Uterus (tissue), 4 donors: ENCODE measurements around the gene S100A13. TPM values are rescaled to one million over a fixed set of nuclear protein-coding genes. Genes with fewer than 3 reads are reported as not detected.
"Not testable (repeated sequence)": the region's sequence is repeated elsewhere in the genome, so short reads cannot be mapped to it uniquely, and the experiment has no call there.

Source experiments
- DNase-seq, 2 donors: peaks; one replicate each; pipeline ENCODE4 v3.0.0-alpha.2; 2019 to 2020
- H3K27ac ChIP-seq, 2 donors: fragments of 200-600 bp; sonication (generic); 1 replicate in 1 of 2; 2 replicates in 1 of 2; pipeline ENCODE4 v1.5.1; 2016 to 2018
- H3K27me3 ChIP-seq, 2 donors: fragments of 200-600 bp; sonication (generic); one replicate each; pipeline ENCODE4 v1.5.1; 2018 to 2019; ENCODE audit warnings: control low read depth in 1 of 2
- H3K36me3 ChIP-seq, 2 donors: fragments of 200-600 bp; sonication (generic); one replicate each; pipeline ENCODE4 v1.5.1; 2019; ENCODE audit warnings: control low read depth in 1 of 2
- H3K4me1 ChIP-seq, 2 donors: fragments of 200-600 bp; sonication (generic); one replicate each; pipeline ENCODE4 v1.5.1; 2018 to 2019; ENCODE audit warnings: control low read depth in 1 of 2
- H3K4me3 ChIP-seq, 2 donors: fragments of 200-600 bp; sonication (generic); 1 replicate in 1 of 2; 2 replicates in 1 of 2; pipeline ENCODE4 v1.5.1; 2018 to 2019; ENCODE audit warnings: mild to moderate bottlenecking in 1 of 2
- H3K9me3 ChIP-seq, 2 donors: fragments of 200-600 bp; sonication (generic); one replicate each; pipeline ENCODE4 v1.5.1; 2019; ENCODE audit warnings: control low read depth in 1 of 2
- POLR2A ChIP-seq, 2 donors: fragments of 450-650 bp; IDR thresholded peaks; one replicate each; pipeline ENCODE4 v1.6.1; 2016; ENCODE audit warnings: antibody characterized with exemption in 2 of 2, mild to moderate bottlenecking in 1 of 2, moderate library complexity in 1 of 2
- intact Hi-C: fragments of 100-400 bp; cut with DNase I; formaldehyde crosslinking; loops from one replicate; pipeline ENCODE4 v1.15.1; 2023; ENCODE audit warnings: low total_unique reads
- total RNA-seq, 4 donors: library from RNA; depleted of rRNA in 3 of 4; stranded (reverse); fragments of >200 nt in 3 of 4; gene quantifications; one replicate each; pipeline versions ENCODE4 v1.1.0 to v1.2.4, GENCODE V29; 2014 to 2023
- TF ChIP-seq, protein P1 (sequence below), 4 experiments: fragments of 200-600 bp in 2 of 4; fragments of 450-650 bp in 2 of 4; sonication (generic) in 2 of 4; IDR thresholded peaks; one replicate each; pipeline ENCODE4 v1.5.1; 2016 to 2019; ENCODE audit warnings: antibody characterized with exemption in 4 of 4, mild to moderate bottlenecking in 2 of 4, moderate library complexity in 1 of 4
- donor health status: DM: yes; HTN: yes; CAD: no.

S100A13 gene
- total RNA-seq, 4 donors from 2014 or later = 25.9 to 269 (median 126) TPM

DNA sequence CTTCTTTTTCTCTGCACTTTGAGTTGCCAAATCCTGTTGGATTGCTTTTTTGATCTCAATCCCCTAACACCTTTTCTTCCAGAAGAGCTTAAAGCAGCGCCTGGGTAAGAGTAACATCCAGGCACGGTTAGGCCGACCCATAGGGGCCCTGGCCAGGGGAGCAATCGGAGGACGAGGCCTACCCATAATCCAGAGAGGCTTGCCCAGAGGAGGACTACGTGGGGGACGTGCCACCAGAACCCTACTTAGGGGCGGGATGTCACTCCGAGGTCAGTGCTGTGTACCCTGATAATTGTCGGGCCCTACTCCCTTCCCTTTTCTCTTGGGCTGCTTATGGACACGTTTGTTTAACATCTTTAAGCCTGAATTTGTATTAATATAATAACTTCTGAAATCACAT lies 14.9 kb upstream of the S100A13 start:
- intact Hi-C loops = no loop called here
- no peaks in the 10 kb centered on the region for H3K4me1 ChIP-seq
- peaks cover 0 to 3% of the 10 kb centered on the region in 2 donors for H3K36me3 ChIP-seq
- H3K27me3 ChIP-seq = no peaks in the 10 kb centered on the region
- H3K27ac ChIP-seq = no peak overlapping the region
- DNase-seq = no peak
- TF ChIP-seq, protein P1, sequence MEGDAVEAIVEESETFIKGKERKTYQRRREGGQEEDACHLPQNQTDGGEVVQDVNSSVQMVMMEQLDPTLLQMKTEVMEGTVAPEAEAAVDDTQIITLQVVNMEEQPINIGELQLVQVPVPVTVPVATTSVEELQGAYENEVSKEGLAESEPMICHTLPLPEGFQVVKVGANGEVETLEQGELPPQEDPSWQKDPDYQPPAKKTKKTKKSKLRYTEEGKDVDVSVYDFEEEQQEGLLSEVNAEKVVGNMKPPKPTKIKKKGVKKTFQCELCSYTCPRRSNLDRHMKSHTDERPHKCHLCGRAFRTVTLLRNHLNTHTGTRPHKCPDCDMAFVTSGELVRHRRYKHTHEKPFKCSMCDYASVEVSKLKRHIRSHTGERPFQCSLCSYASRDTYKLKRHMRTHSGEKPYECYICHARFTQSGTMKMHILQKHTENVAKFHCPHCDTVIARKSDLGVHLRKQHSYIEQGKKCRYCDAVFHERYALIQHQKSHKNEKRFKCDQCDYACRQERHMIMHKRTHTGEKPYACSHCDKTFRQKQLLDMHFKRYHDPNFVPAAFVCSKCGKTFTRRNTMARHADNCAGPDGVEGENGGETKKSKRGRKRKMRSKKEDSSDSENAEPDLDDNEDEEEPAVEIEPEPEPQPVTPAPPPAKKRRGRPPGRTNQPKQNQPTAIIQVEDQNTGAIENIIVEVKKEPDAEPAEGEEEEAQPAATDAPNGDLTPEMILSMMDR (IDR thresholded peaks at IDR 0.05) = no peak
- no peak for TF ChIP-seq POLR2A (IDR thresholded peaks at IDR 0.05)
- no peaks in the 10 kb centered on the region for H3K9me3 ChIP-seq
- no peak overlapping the region for H3K4me3 ChIP-seq

DNA sequence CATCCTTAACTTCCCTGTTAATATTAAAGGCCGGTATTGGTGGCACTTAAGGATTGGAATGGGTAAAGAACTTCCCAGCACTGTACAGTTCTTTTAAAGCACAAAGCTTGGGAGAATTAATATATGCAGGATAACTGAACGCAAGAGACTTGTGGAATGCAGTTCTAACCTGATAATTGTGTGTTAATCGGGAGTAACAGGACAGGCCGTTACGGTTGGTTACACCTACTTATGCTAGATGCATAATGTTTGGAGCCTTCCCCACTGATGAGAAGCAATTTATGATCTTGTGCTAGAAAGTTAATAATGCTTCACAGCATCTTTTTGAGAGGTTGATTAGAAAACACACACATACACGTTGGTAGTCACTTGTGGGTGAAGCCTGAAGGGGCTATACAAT lies 13.6 kb upstream of the S100A13 start:
- TF ChIP-seq, protein P1 (IDR thresholded peaks at IDR 0.05) = no peak
- TF ChIP-seq POLR2A (IDR thresholded peaks at IDR 0.05) = no peak
- DNase-seq = no peak
- no peak overlapping the region for H3K27ac ChIP-seq
- H3K4me3 ChIP-seq = no peak overlapping the region
- H3K36me3 ChIP-seq = peaks cover 0 to 3% of the 10 kb centered on the region in 2 donors
- no peaks in the 10 kb centered on the region for H3K27me3 ChIP-seq
- intact Hi-C loops = no loop called here
- no peaks in the 10 kb centered on the region for H3K4me1 ChIP-seq
- H3K9me3 ChIP-seq = no peaks in the 10 kb centered on the region

DNA sequence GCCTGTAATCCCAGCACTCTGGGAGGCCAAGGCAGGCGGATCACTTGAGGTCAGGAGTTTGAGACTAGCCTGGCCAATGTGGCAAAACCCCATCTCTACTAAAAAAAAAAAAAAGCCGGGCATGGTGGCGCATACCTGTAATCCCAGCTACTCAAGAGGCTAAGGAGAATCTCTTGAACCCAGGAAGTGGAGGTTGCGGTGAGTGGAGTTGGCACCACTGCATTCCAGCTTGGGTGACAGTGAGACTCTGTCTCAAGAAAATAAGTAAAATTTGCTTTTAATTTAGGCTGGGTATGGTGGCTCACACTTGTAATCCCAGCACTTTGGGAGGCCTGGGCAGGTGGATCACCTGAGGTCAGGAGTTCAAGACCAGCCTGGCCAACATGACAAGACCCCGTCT lies 12.9 kb upstream of the S100A13 start:
- H3K9me3 ChIP-seq, H3K4me3 ChIP-seq, H3K36me3 ChIP-seq, DNase-seq, H3K4me1 ChIP-seq, H3K27me3 ChIP-seq, H3K27ac ChIP-seq, intact Hi-C loops: not testable (repeated sequence)

DNA sequence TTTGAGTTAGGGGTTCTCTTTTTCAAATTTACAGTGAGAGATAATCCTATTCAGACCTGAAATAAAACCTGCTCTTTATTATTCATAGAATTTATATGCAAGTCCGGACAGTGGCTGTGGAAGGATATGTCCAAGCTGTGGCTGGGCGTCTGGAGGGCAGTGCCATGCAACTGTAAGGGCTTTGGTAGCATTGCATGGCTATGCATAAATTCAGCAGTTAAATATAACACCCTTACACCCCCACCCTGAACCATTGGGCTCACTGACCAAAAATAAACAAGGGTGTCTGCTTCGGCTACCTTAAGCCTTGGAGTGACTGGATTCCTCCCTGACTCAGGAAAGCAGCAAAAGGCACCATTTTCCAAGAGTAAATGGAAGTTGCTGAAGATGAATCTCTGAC lies 12.0 kb upstream of the S100A13 start:
- H3K4me1 ChIP-seq = peaks cover 0 to 3% of the 10 kb centered on the region in 2 donors
- intact Hi-C loops = no loop called here
- no peaks in the 10 kb centered on the region for H3K9me3 ChIP-seq
- H3K27me3 ChIP-seq = no peaks in the 10 kb centered on the region
- H3K27ac ChIP-seq = no peak overlapping the region
- DNase-seq = no peak
- H3K4me3 ChIP-seq = no peak overlapping the region
- TF ChIP-seq, protein P1 (IDR thresholded peaks at IDR 0.05) = no peak
- TF ChIP-seq POLR2A (IDR thresholded peaks at IDR 0.05) = no peak
- peaks cover 0 to 3% of the 10 kb centered on the region in 2 donors for H3K36me3 ChIP-seq

DNA sequence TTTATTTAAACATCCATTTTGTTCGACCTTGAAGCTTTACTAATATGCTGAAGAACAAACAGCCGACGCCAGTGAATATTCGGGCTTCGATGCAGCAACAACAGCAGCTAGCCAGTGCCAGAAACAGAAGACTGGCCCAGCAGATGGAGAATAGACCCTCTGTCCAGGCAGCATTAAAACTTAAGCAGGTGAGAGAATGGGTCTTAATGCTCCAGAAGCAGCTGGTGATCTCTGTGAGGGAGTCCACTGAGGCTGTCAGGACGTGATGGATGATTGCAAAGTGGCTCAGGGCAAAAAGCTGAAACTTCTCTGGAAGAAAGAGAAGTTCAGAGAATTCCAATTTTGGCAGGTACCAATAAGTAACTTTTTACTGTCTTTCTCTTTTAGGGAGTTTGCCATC lies 11.0 kb upstream of the S100A13 start:
- intact Hi-C loops = no loop called here
- Histone ChIP-seq H3K36me3 (peaks cover 0 to 3% of the 10 kb centered on the region in 2 donors), H3K4me1 (peaks cover 0 to 3% of the 10 kb centered on the region in 2 donors)

More for the DNA sequence above, 11.0 kb upstream of the S100A13 start:
- no peak overlapping the region for H3K4me3 ChIP-seq
- H3K9me3 ChIP-seq = no peaks in the 10 kb centered on the region
- H3K27ac ChIP-seq = no peak overlapping the region
- DNase-seq = no peak
- TF ChIP-seq POLR2A (IDR thresholded peaks at IDR 0.05) = no peak
- TF ChIP-seq, protein P1 (IDR thresholded peaks at IDR 0.05) = no peak
- H3K27me3 ChIP-seq = no peaks in the 10 kb centered on the region
